Measurements from ENCODE around the gene VAT1L. TPM values are rescaled to one million over a fixed set of nuclear protein-coding genes. Genes with fewer than 3 reads are reported as not detected.

Gene VAT1L
- total and polyA plus RNA-seq, 4 donors = 0.17 to 0.98 (median 0.26) TPM

GRCh38 chr16:77849646-77850258, 61.4 kb downstream of the VAT1L start:
- TF ChIP-seq RAD21 (IDR thresholded peaks at IDR 0.05) (no peak), HNF4A (conservative IDR thresholded peaks at IDR 0.05) (no peak), NR2F2 (IDR thresholded peaks at IDR 0.05) (no peak), ATF3 (IDR thresholded peaks at IDR 0.05) (no peak), CTCF (IDR thresholded peaks at IDR 0.05; ENCODE audit: low read depth, low read length, missing input control) (no peak), ZBTB33 (IDR thresholded peaks at IDR 0.05) (no peak), JUND (IDR thresholded peaks at IDR 0.05) (no peak), HNF4G (IDR thresholded peaks at IDR 0.05) (no peak), YY1 (IDR thresholded peaks at IDR 0.05) (no peak), TAF1 (conservative IDR thresholded peaks at IDR 0.05) (no peak), SP1 (IDR thresholded peaks at IDR 0.05) (no peak), REST (IDR thresholded peaks at IDR 0.05) (no peak), FOXA1 (IDR thresholded peaks at IDR 0.05) (no peak), RXRA (IDR thresholded peaks at IDR 0.05) (no peak), FOXA2 (IDR thresholded peaks at IDR 0.05) (no peak), GABPA (IDR thresholded peaks at IDR 0.05 in 1 of 2, conservative IDR thresholded peaks at IDR 0.05 in 1 of 2) (no peak), EGR1 (IDR thresholded peaks at IDR 0.05; ENCODE audit: low read depth in 2 of 2) (no peak)
- TF ChIP-seq, protein P1, sequence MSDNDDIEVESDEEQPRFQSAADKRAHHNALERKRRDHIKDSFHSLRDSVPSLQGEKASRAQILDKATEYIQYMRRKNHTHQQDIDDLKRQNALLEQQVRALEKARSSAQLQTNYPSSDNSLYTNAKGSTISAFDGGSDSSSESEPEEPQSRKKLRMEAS (IDR thresholded peaks at IDR 0.05) = no peak
- H3K27ac ChIP-seq (ENCODE audit: low read depth in 1 of 2, low read length in 2 of 2) = no peak overlapping the region
- WGBS = 83% methylated on average over 13 of the region's 13 CpGs
- no peaks in the 10 kb centered on the region for H3K9me3 ChIP-seq (ENCODE audit: control insufficient read depth in 4 of 4, low read length in 3 of 4)
- no peaks in the 10 kb centered on the region for H3K4me1 ChIP-seq (ENCODE audit: control insufficient read depth in 4 of 4, insufficient read depth in 4 of 4, low read length in 3 of 4)
- H3K36me3 ChIP-seq (ENCODE audit: control insufficient read depth in 4 of 4, insufficient read depth in 3 of 4, low read depth in 1 of 4, low read length in 3 of 4) = no peaks in the 10 kb centered on the region
- H3K4me3 ChIP-seq (ENCODE audit: low read depth in 1 of 3, low read length in 3 of 3) = no peak overlapping the region
- H3K9ac ChIP-seq (ENCODE audit: low read depth in 1 of 2, low read length in 2 of 2) = no peak overlapping the region
- no peak for DNase-seq (ENCODE audit: low spot score)
- no peaks in the 10 kb centered on the region for H3K27me3 ChIP-seq (ENCODE audit: control insufficient read depth in 4 of 4, insufficient read depth in 4 of 4, low read length in 3 of 4)
